ENCODE measurements around the gene ELP4. TPM values are rescaled to one million over a fixed set of nuclear protein-coding genes. Genes with fewer than 3 reads are reported as not detected.

Gene ELP4
- polyA plus RNA-seq, 2 of the 4 experiments (the other 2 are of a cell fraction): 16.9 to 26.0 TPM

DNA sequence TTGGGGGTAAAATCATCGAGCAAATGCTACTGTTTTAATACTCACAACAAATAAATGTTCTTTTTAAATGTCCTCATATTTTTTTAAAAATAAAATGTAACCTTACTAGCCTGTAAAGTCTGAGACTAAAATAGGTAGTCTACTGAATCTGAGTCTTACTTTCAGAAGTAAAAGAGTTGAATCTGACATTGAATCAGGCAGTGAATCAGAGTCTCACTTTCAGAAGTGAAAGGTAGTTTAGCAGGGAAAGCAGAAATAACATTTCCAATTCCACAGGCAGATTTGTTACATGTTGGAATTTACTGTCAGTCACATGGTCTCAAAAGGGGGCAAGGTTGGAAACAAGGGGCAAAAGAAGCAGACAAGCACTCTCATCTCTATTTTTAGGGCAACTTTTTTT lies 143.0 kb downstream of the ELP4 start:
- 67% methylated on average over 1 of the region's 1 CpG for whole genome bisulfite sequencing (ENCODE audit: missing lambda C conversion rate)
- peaks cover 40% of the 10 kb centered on the region for H3K4me1 ChIP-seq
- peak overlapping the region in 1 of 2 experiments; percentile 72; a peak in 3 of 6 replicates for H3K27ac ChIP-seq
- H3K4me3 ChIP-seq: no peak overlapping the region
- DNase-seq (ENCODE audit: low read depth in 1 of 2, low spot score in 1 of 2) (no peak), ATAC-seq (no peak), FAIRE-seq (no peak)
- H3K9me3 ChIP-seq: no peaks in the 10 kb centered on the region
- CTCF ChIA-PET: interaction anchor here (3.8 kb wide), 1 partner anchor 12 kb away, joined by 33 read pairs; no protein-coding TSS in a partner anchor
- POLR2A ChIA-PET: no interaction called here
- TF ChIP-seq NR3C1 (IDR thresholded peaks at IDR 0.05) (no peak), ATOH8 (CRISPR knock-in tag; IDR thresholded peaks at IDR 0.05; ENCODE audit: low read depth) (no peak), SMC3 (IDR thresholded peaks at IDR 0.05) (no peak), EP300 (IDR thresholded peaks at IDR 0.05) (no peak), NPAS2 (CRISPR knock-in tag; IDR thresholded peaks at IDR 0.05; ENCODE audit: borderline replicate concordance) (no peak), EHF (CRISPR knock-in tag; IDR thresholded peaks at IDR 0.05) (no peak), POLR2AphosphoS2 (conservative IDR thresholded peaks at IDR 0.05; ENCODE audit: low read length) (no peak), POLR2A (IDR thresholded peaks at IDR 0.05; ENCODE audit: low read length) (no peak), BHLHE40 (IDR thresholded peaks at IDR 0.05; ENCODE audit: low read depth, low read length) (no peak), MYC (IDR thresholded peaks at IDR 0.05; ENCODE audit: borderline replicate concordance, low read length) (no peak), BCL3 (IDR thresholded peaks at IDR 0.05) (no peak), SREBF2 (IDR thresholded peaks at IDR 0.05) (no peak), JUN (IDR thresholded peaks at IDR 0.05) (no peak), RCOR1 (IDR thresholded peaks at IDR 0.05; ENCODE audit: low read depth, low read length) (no peak), PHF8 (IDR thresholded peaks at IDR 0.05; ENCODE audit: borderline replicate concordance, low read depth) (no peak), EHMT2 (IDR thresholded peaks at IDR 0.05; ENCODE audit: low read depth) (no peak), ZNF302 (CRISPR knock-in tag; IDR thresholded peaks at IDR 0.05) (no peak)
- TF ChIP-seq, protein P1, sequence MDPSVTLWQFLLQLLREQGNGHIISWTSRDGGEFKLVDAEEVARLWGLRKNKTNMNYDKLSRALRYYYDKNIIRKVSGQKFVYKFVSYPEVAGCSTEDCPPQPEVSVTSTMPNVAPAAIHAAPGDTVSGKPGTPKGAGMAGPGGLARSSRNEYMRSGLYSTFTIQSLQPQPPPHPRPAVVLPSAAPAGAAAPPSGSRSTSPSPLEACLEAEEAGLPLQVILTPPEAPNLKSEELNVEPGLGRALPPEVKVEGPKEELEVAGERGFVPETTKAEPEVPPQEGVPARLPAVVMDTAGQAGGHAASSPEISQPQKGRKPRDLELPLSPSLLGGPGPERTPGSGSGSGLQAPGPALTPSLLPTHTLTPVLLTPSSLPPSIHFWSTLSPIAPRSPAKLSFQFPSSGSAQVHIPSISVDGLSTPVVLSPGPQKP (IDR thresholded peaks at IDR 0.05; ENCODE audit: low read depth, low read length): no peak
- TF ChIP-seq, protein P2, sequence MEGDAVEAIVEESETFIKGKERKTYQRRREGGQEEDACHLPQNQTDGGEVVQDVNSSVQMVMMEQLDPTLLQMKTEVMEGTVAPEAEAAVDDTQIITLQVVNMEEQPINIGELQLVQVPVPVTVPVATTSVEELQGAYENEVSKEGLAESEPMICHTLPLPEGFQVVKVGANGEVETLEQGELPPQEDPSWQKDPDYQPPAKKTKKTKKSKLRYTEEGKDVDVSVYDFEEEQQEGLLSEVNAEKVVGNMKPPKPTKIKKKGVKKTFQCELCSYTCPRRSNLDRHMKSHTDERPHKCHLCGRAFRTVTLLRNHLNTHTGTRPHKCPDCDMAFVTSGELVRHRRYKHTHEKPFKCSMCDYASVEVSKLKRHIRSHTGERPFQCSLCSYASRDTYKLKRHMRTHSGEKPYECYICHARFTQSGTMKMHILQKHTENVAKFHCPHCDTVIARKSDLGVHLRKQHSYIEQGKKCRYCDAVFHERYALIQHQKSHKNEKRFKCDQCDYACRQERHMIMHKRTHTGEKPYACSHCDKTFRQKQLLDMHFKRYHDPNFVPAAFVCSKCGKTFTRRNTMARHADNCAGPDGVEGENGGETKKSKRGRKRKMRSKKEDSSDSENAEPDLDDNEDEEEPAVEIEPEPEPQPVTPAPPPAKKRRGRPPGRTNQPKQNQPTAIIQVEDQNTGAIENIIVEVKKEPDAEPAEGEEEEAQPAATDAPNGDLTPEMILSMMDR (IDR thresholded peaks at IDR 0.05): no peak
- no peak overlapping the region for H3K4me2 ChIP-seq

DNA sequence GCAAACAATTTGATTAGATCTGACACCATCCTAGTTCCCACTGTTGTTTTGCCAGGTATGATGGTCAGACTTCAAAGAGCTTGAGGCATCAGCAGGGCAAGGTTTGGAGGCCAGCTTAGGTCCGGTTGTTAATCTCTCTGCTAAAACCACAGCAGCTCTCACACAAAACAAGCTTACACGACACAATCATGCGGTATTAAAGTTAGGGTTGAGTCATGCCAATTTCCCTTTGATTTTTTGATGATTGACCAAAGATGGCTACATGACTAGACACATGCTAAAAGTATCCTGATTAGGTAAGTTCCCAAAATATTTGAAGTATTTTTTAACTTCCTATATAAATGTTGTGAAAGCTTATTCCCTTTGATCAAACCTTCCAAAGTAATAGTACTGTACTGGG lies 145.9 kb downstream of the ELP4 start:
- DNase-seq (ENCODE audit: low read depth in 1 of 2, low spot score in 1 of 2): peak; percentile 1 to 60
- WGBS (ENCODE audit: missing lambda C conversion rate): 23% methylated on average over 3 of the region's 3 CpGs
- ChIA-PET CTCF (interaction anchor here (0.6 to 3.8 kb wide), 2 partner anchors 13 to 15 kb away, joined by 3 to 33 read pairs; no protein-coding TSS in a partner anchor), POLR2A (interaction anchor here (0.9 kb wide), 1 partner anchor 27 kb away, joined by 3 read pairs; no protein-coding TSS in a partner anchor)
- Histone ChIP-seq H3K4me3 (no peak overlapping the region), H3K4me1 (peaks cover 40% of the 10 kb centered on the region), H3K4me2 (peak overlapping the region; percentile 61), H3K27ac (peak overlapping the region; percentile 58 to 70; a peak in 4 of 6 replicates), H3K9me3 (no peaks in the 10 kb centered on the region)
- no peak for FAIRE-seq
- ATAC-seq: peak; percentile 76 to 84
- TF ChIP-seq EP300 (IDR thresholded peaks at IDR 0.05) (peak; percentile 79 to 86; a peak in 4 of 5 replicates), FOSL2 (IDR thresholded peaks at IDR 0.05) (0 out of 2 replicates have a peak, but pooled peaks have one; percentile 57), FOSL2 (CRISPR knock-in tag; IDR thresholded peaks at IDR 0.05) (peak; percentile 56), KDM5A (IDR thresholded peaks at IDR 0.05) (no peak), SREBF2 (IDR thresholded peaks at IDR 0.05) (no peak), KDM1A (IDR thresholded peaks at IDR 0.05; ENCODE audit: low read depth) (no peak), RCOR1 (IDR thresholded peaks at IDR 0.05; ENCODE audit: low read depth, low read length) (no peak), GATA3 (IDR thresholded peaks at IDR 0.05; ENCODE audit: borderline replicate concordance) (peak; percentile 26; the same call in 1 of the 2 replicates), HOXB5 (CRISPR knock-in tag; IDR thresholded peaks at IDR 0.05) (no peak), JUNB (IDR thresholded peaks at IDR 0.05) (peak; percentile 89), TP53 (CRISPR knock-in tag; IDR thresholded peaks at IDR 0.05) (no peak), CHD4 (IDR thresholded peaks at IDR 0.05; ENCODE audit: borderline replicate concordance) (no peak), JUN (IDR thresholded peaks at IDR 0.05) (peak; percentile 55 to 61; a peak in 2 of 5 replicates), MAFK (IDR thresholded peaks at IDR 0.05; ENCODE audit: partially characterized antibody) (peak; percentile 83), RFX5 (IDR thresholded peaks at IDR 0.05) (no peak), ZNF302 (CRISPR knock-in tag; IDR thresholded peaks at IDR 0.05) (no peak), MAZ (IDR thresholded peaks at IDR 0.05; ENCODE audit: borderline replicate concordance, low read depth, low read length) (no peak), SMC3 (IDR thresholded peaks at IDR 0.05) (no peak), HOXB13 (CRISPR knock-in tag; IDR thresholded peaks at IDR 0.05; ENCODE audit: low read depth) (no peak), RNF2 (IDR thresholded peaks at IDR 0.05; ENCODE audit: borderline replicate concordance, low read depth) (no peak)

Measured in A549 (cell line).